H7 (cell line): ENCODE results near the gene FMO1. TPM values are rescaled to one million over a fixed set of nuclear protein-coding genes. Genes with fewer than 3 reads are reported as not detected.
"Not testable (repeated sequence)": the region's sequence is repeated elsewhere in the genome, so short reads cannot be mapped to it uniquely, and the experiment has no call there.

Experiments used
- DNase-seq: peaks from one replicate; pipeline ENCODE4 v3.0.0; 2012
- H3K27me3 ChIP-seq: 2 replicates; pipeline ENCODE4 v1.6.0; 2011; ENCODE audit warnings: mild to moderate bottlenecking, low read length; ENCODE audit not compliant: control insufficient read depth, insufficient read depth
- H3K36me3 ChIP-seq: replicated peaks from 2 replicates; pipeline ENCODE4 v1.5.1; 2011; ENCODE audit warnings: low read length; ENCODE audit not compliant: control insufficient read depth, insufficient read depth
- H3K4me3 ChIP-seq: 2 replicates; pipeline ENCODE4 v1.5.1; 2011; ENCODE audit warnings: low read depth, mild to moderate bottlenecking, control low read depth, low read length, moderate library complexity; ENCODE audit not compliant: insufficient read depth
- total RNA-seq: library from RNA; depleted of rRNA; stranded (reverse); fragments of >200 nt; shearing (Covaris generic); gene quantifications from 2 replicates; pipeline ENCODE4 v1.2.3, GENCODE V29; 2014

The FMO1 gene
- total RNA-seq, 1 experiment from 2014 or later, result not detected

- no peaks in the 10 kb centered on the region for H3K27me3 ChIP-seq
- H3K36me3 ChIP-seq, result no peaks in the 10 kb centered on the region
- DNase-seq, result no peak
Observed at GRCh38 chr1:171279678-171280077, 31.4 kb downstream of the FMO1 start.

GRCh38 chr1:171280599-171280998, 32.3 kb downstream of the FMO1 start:
- Histone ChIP-seq H3K4me3 (no peak overlapping the region), H3K36me3 (no peaks in the 10 kb centered on the region), H3K27me3 (no peaks in the 10 kb centered on the region)
- no peak for DNase-seq

More at GRCh38 chr1:171279678-171280077, 31.4 kb downstream of the FMO1 start:
- H3K4me3 ChIP-seq, result no peak overlapping the region

DNA sequence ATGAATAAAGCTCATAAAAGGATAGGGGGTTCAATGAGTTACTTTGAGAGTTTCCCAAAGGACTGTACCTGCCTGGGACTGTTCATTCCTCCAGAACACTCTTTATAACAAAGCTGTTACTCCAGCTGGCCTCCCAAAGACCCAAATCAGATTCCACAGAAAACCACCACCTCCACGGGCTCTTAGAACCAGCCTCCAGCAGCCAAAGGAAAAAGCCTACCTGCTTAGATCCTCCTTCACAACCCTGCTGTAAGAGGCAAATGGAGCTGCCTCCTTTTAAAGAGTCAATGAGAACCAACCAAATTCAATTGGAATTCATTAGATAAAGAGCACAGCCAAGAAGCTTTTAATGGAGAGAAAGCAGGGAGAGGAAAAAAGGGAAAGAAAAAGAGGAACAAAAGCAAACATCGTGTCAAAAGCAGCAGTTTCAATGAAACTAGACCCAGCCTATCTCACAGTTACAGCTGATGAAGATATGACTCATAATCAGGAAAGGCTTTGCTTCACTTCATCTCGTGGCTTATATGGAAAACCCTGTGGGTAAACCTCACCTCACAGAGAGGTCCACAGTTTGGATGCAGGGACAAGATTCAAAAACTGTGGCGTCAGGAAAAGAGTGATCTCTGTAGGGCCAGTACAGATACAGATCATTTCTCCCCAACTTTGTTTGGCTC, 37.9 kb downstream of the FMO1 start:
- H3K36me3 ChIP-seq, result no peaks in the 10 kb centered on the region
- no peaks in the 10 kb centered on the region for H3K27me3 ChIP-seq
- no peak overlapping the region for H3K4me3 ChIP-seq
- no peak for DNase-seq

- Histone ChIP-seq H3K27me3 (no peaks in the 10 kb centered on the region), H3K4me3 (no peak overlapping the region), H3K36me3 (no peaks in the 10 kb centered on the region)
- no peak for DNase-seq
Observed at GRCh38 chr1:171290621-171291020, 42.3 kb downstream of the FMO1 start.

GRCh38 chr1:171292799-171293198, 44.5 kb downstream of the FMO1 start:
- Histone ChIP-seq H3K36me3 (no peaks in the 10 kb centered on the region), H3K27me3 (no peaks in the 10 kb centered on the region), H3K4me3 (no peak overlapping the region)
- no peak for DNase-seq

DNA sequence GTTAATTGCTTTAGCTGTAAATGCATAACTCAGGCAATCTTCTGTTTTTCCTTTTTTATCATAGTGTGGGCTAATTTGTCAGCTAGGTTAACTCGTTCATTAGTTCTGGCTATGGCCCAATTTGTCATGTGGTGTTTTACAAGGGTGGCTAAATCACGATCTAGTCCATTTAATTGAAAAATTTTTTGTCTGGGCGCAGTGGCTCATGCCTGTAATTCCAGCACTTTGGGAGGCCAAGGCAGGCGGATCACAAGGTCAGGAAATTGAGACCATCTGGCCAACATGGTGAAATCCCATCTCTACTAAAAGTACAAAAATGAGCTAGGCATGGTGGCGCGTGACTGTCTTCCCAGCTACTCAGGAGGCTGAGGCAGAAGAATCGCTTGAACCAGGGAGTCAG, 47.1 kb downstream of the FMO1 start:
- H3K27me3 ChIP-seq, H3K4me3 ChIP-seq: not testable (repeated sequence)

DNA sequence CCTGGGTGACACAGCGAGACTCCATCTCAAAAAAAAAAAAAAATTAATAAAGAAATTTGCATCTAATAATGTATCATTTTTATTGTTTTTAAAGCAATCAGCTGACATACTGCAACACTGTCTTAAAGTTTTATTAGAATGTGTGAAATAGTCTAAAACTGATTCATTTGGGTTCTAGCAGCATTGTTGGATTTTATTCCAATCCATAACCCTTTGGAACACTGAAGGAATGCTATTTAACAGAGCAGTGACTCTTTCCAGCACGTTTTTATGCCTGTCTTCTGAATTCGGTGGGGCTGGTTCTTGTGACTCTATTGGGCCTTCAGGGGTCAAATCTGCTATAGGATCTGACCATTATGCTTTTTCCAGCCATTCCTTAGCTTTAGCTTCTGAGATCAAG, 47.5 kb downstream of the FMO1 start:
- Histone ChIP-seq H3K4me3 (no peak overlapping the region), H3K36me3 (no peaks in the 10 kb centered on the region), H3K27me3 (no peaks in the 10 kb centered on the region)
- DNase-seq, result no peak

More for the DNA sequence above, 47.1 kb downstream of the FMO1 start:
- H3K36me3 ChIP-seq, DNase-seq: not testable (repeated sequence)

GRCh38 chr1:171296897-171297296, 48.6 kb downstream of the FMO1 start:
- no peak overlapping the region for H3K4me3 ChIP-seq
- DNase-seq, result no peak

GRCh38 chr1:171298696-171299095, 50.4 kb downstream of the FMO1 start:
- H3K36me3 ChIP-seq, result no peaks in the 10 kb centered on the region
- H3K4me3 ChIP-seq, result no peak overlapping the region
- no peaks in the 10 kb centered on the region for H3K27me3 ChIP-seq
- DNase-seq, result peak; percentile 13

More at GRCh38 chr1:171296897-171297296, 48.6 kb downstream of the FMO1 start:
- H3K36me3 ChIP-seq, result no peaks in the 10 kb centered on the region
- no peaks in the 10 kb centered on the region for H3K27me3 ChIP-seq

- no peak for DNase-seq
- no peaks in the 10 kb centered on the region for H3K36me3 ChIP-seq
- H3K4me3 ChIP-seq, result no peak overlapping the region
- H3K27me3 ChIP-seq, result no peaks in the 10 kb centered on the region
Observed at GRCh38 chr1:171299342-171299741, 51.0 kb downstream of the FMO1 start.

DNA sequence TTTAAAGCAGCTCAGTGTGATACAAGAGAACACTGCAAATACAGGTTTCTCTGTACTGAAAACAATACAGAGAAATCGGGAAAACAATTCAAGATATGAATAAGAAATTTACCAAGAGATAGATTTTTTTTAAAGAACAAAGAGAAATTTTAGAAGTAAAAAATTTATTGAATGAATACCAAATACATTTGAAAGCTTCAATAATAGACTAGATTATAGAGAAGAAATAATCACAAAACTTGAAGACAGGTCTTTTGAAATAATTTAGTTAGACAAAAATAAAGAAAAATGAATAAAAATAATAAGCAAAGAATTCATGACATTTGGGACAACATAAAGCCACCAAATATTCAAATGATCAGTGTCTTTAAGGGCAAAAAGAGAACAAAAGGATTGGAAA, 52.1 kb downstream of the FMO1 start:
- Histone ChIP-seq H3K27me3 (no peaks in the 10 kb centered on the region), H3K36me3 (no peaks in the 10 kb centered on the region), H3K4me3 (no peak overlapping the region)
- no peak for DNase-seq

- DNase-seq, result no peak
- Histone ChIP-seq H3K27me3 (no peaks in the 10 kb centered on the region; the same call in 1 of the 2 replicates), H3K4me3 (no peak overlapping the region), H3K36me3 (no peaks in the 10 kb centered on the region)
Observed at GRCh38 chr1:171310661-171311087, 62.4 kb downstream of the FMO1 start.

GRCh38 chr1:171311771-171312558, 63.7 kb downstream of the FMO1 start:
- Histone ChIP-seq H3K4me3 (no peak overlapping the region), H3K36me3 (no peaks in the 10 kb centered on the region), H3K27me3 (no peaks in the 10 kb centered on the region; the same call in 1 of the 2 replicates)
- DNase-seq, result no peak

DNA sequence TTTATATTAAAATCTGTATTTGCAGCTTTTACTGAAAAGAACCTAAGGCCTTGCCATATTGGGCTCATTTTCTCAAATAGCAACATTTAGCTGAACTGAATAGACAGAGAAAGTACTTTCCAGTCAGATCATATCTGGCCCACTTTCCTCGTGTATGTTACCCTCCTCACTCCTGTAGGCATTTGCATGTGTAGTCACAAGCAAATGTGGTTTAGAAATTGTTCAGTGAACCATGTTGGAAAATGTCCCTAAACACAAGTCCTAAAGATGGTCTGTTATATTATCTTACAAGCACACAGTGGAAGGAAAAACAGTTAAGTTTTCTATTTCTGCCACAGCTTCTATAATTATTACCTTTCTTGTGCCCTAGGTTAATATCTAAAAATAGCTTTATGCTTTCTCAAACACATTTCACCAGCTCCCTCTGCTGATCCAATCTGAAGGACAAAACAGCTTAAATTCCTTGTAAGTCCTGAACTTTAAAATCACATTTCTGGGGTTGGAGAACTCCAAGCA, 65.1 kb downstream of the FMO1 start:
- Histone ChIP-seq H3K27me3 (no peaks in the 10 kb centered on the region; the same call in 1 of the 2 replicates), H3K4me3 (no peak overlapping the region), H3K36me3 (no peaks in the 10 kb centered on the region)
- DNase-seq, result no peak

GRCh38 chr1:171313835-171314320, 65.6 kb downstream of the FMO1 start, which contains the start of gene FMO4:
FMO4 (plus strand) TSS chr1:171314183; CDS start chr1:171319826, 5,643 bp downstream.
- Histone ChIP-seq H3K27me3 (no peaks in the 10 kb centered on the region; the same call in 1 of the 2 replicates), H3K4me3 (no peak within 1 kb of the TSS), H3K36me3 (no peaks in the 10 kb centered on the region)
- peak; percentile 65 for DNase-seq
